SK-N-SH (cell line): ENCODE data around the gene TPSAB1. TPM values are rescaled to one million over a fixed set of nuclear protein-coding genes. Genes with fewer than 3 reads are reported as not detected.

Source experiments
- CTCF ChIA-PET: fragments of 300-600, 350-600 bp; formaldehyde crosslinking; extraction: SDS; loops from one replicate; lab custom pipeline; 2021; lab: Yijun Ruan, JAX
- POLR2A ChIA-PET: fragments of 350-600 bp; sonication (Branson Sonifier 250); formaldehyde crosslinking; extraction: SDS; loops from one replicate; lab custom pipeline; 2020; ENCODE audit warnings: antibody characterized with exemption, inconsistent platforms; lab: Yijun Ruan, JAX
- DNase-seq: peaks from one replicate; pipeline ENCODE4 v3.0.0; 2012
- H2AFZ ChIP-seq: fragments of 200-600 bp; sonication (generic); 2 replicates; pipeline ENCODE4 v1.8.1; 2016; ENCODE audit warnings: antibody characterized with exemption, mild to moderate bottlenecking, low read depth
- H3F3A ChIP-seq: fragments of 200-600 bp; sonication (generic); replicated peaks from 2 replicates; pipeline ENCODE3; 2016; ENCODE audit warnings: antibody characterized with exemption, mild to moderate bottlenecking; ENCODE audit not compliant: insufficient read depth
- H3K27ac ChIP-seq, 2 experiments: fragments of 200-500 bp in 1 of 2; fragments of 200-600 bp in 1 of 2; sonication (Bioruptor generic) in 1 of 2; sonication (generic), shearing (Covaris generic) in 1 of 2; 2 replicates each; pipeline versions ENCODE4 v1.5.1 to v1.6.1; 2014 to 2016; ENCODE audit warnings: low read depth in 2 of 2, inconsistent platforms in 1 of 2, low read length in 1 of 2, mild to moderate bottlenecking in 1 of 2, mixed read lengths in 1 of 2
- H3K27me3 ChIP-seq: fragments of 200-600 bp; sonication (generic), shearing (Covaris generic); 2 replicates; pipeline ENCODE4 v1.6.1; 2016; ENCODE audit warnings: mixed run types; ENCODE audit not compliant: insufficient read depth
- H3K36me3 ChIP-seq, 2 experiments: fragments of 200-500 bp in 1 of 2; fragments of 200-600 bp in 1 of 2; sonication (Bioruptor generic) in 1 of 2; sonication (generic) in 1 of 2; replicated peaks in 1 of 2; 2 replicates each; pipeline versions ENCODE3 to v1.5.1; 2014 to 2016; ENCODE audit warnings: low read length in 1 of 2, mild to moderate bottlenecking in 1 of 2; ENCODE audit not compliant: insufficient read depth in 2 of 2, control insufficient read depth in 1 of 2
- H3K4me1 ChIP-seq, 2 experiments: fragments of 200-500 bp in 1 of 2; fragments of 200-600 bp in 1 of 2; sonication (Bioruptor generic) in 1 of 2; sonication (generic), shearing (Covaris generic) in 1 of 2; 2 replicates each; pipeline versions ENCODE4 v1.5.1 to v1.6.1; 2014 to 2016; ENCODE audit warnings: low read depth in 1 of 2, low read length in 1 of 2, mixed run types in 1 of 2; ENCODE audit not compliant: insufficient read depth in 2 of 2, control insufficient read depth in 1 of 2
- H3K4me2 ChIP-seq: fragments of 200-600 bp; sonication (generic), shearing (Covaris generic); 2 replicates; pipeline ENCODE4 v1.6.1; 2017; ENCODE audit warnings: mixed run types
- H3K4me3 ChIP-seq, 2 experiments: fragments of 200-500 bp in 1 of 2; fragments of 200-600 bp in 1 of 2; sonication (Bioruptor generic) in 1 of 2; sonication (generic), shearing (Covaris generic) in 1 of 2; 2 replicates each; pipeline versions ENCODE4 v1.5.1 to v1.8.1; 2014 to 2016; ENCODE audit warnings: low read depth in 2 of 2, inconsistent platforms in 1 of 2, low read length in 1 of 2, mild to moderate bottlenecking in 1 of 2, mixed read lengths in 1 of 2, moderate library complexity in 1 of 2
- H3K79me2 ChIP-seq: fragments of 200-600 bp; sonication (generic); 2 replicates; pipeline ENCODE4 v1.8.1; 2017; ENCODE audit warnings: mild to moderate bottlenecking; ENCODE audit not compliant: insufficient read depth
- H3K9ac ChIP-seq: fragments of 200-600 bp; sonication (generic); 2 replicates; pipeline ENCODE4 v1.6.1; 2017; ENCODE audit warnings: mixed run types
- H3K9me2 ChIP-seq: fragments of 200-600 bp; sonication (generic); 2 replicates; pipeline ENCODE4 v1.6.1; 2017; ENCODE audit warnings: mixed run types
- H3K9me3 ChIP-seq: fragments of 200-600 bp; sonication (generic); 2 replicates; pipeline ENCODE4 v1.6.1; 2017; ENCODE audit warnings: mixed run types, mild to moderate bottlenecking, moderate library complexity
- H4K20me1 ChIP-seq: fragments of 200-600 bp; sonication (generic); 2 replicates; pipeline ENCODE4 v1.6.1; 2017; ENCODE audit warnings: mild to moderate bottlenecking, mixed run types; ENCODE audit not compliant: insufficient read depth
- CHD2 ChIP-seq: fragments of 150-350 bp; IDR thresholded peaks from 2 replicates; pipeline ENCODE4 v1.6.1; 2018; ENCODE audit warnings: low read length; ENCODE audit not compliant: partially characterized antibody
- CTCF ChIP-seq: fragments of 200-600 bp; sonication (generic); IDR thresholded peaks from 2 replicates; pipeline ENCODE4 v1.6.1; 2017; ENCODE audit warnings: antibody characterized with exemption, mild to moderate bottlenecking, moderate library complexity
- EP300 ChIP-seq, 2 experiments: IDR thresholded peaks; 2 replicates each; pipeline versions ENCODE4 v1.4.0 to v1.6.1; 2012; ENCODE audit warnings: borderline replicate concordance in 1 of 2, low read depth in 1 of 2, low read length in 1 of 2
- FOSL2 ChIP-seq: IDR thresholded peaks from 2 replicates; pipeline ENCODE4 v1.4.0; 2012; ENCODE audit warnings: low read depth, mild to moderate bottlenecking, moderate library complexity, borderline replicate concordance
- FOXM1 ChIP-seq: IDR thresholded peaks from 2 replicates; pipeline ENCODE4 v1.4.0; 2012; ENCODE audit warnings: low read depth, mild to moderate bottlenecking
- GABPA ChIP-seq: IDR thresholded peaks from 2 replicates; pipeline ENCODE4 v1.4.0; 2012; ENCODE audit warnings: low read depth, mild to moderate bottlenecking
- IRF3 ChIP-seq: fragments of 150-350 bp; IDR thresholded peaks from 2 replicates; pipeline ENCODE4 v1.6.1; 2016; ENCODE audit warnings: mild to moderate bottlenecking, low read depth, low read length
- MAX ChIP-seq: IDR thresholded peaks from 2 replicates; pipeline ENCODE4 v1.4.0; 2012; ENCODE audit warnings: low read depth
- NFIC ChIP-seq: IDR thresholded peaks from 2 replicates; pipeline ENCODE4 v1.4.0; 2012; ENCODE audit warnings: borderline replicate concordance
- PBX3 ChIP-seq: IDR thresholded peaks from 2 replicates; pipeline ENCODE4; 2012
- SMC3 ChIP-seq: IDR thresholded peaks from 2 replicates; pipeline ENCODE4 v1.6.1; 2012; ENCODE audit warnings: low read depth, low read length, improper control_type of control experiment
- WGBS: methylation state at CpG from one replicate; pipeline ENCODE4 v1.1.6; 2017; ENCODE audit warnings: low lambda C conversion rate; 5-methylcytosine and 5-hydroxymethylcytosine counted together
- polyA plus RNA-seq, 3 experiments: library from polyadenylated mRNA; depleted of rRNA; stranded (reverse); fragments of >200 nt; gene quantifications; 2 replicates each; pipeline ENCODE4 v1.2.3, GENCODE V29; 2012

The TPSAB1 gene
- polyA plus RNA-seq, 1 of the 3 experiments (the other 2 are of a cell fraction) = not detected

GRCh38 chr16:1283996-1284616 lies 43.6 kb downstream of the TPSAB1 start:
- H3K9me3 ChIP-seq = no peaks in the 10 kb centered on the region
- H2AFZ ChIP-seq = no peak overlapping the region
- H3F3A ChIP-seq = no peaks in the 10 kb centered on the region
- H3K27ac ChIP-seq = no peak overlapping the region
- ChIA-PET POLR2A (no interaction called here), CTCF (interaction anchor here (0.6 to 1.4 kb wide), 4 partner anchors 17 to 335 kb away, joined by 3 read pairs; no protein-coding TSS in a partner anchor)
- H3K36me3 ChIP-seq = no peaks in the 10 kb centered on the region
- no peak overlapping the region for H3K4me2 ChIP-seq
- no peak for DNase-seq
- H3K4me1 ChIP-seq = peaks cover 0 to 8% of the 10 kb centered on the region in 2 experiments; a peak in 1 of 4 replicates
- H3K4me3 ChIP-seq = no peak overlapping the region
- peaks cover 90% of the 10 kb centered on the region for H3K27me3 ChIP-seq
- no peaks in the 10 kb centered on the region for H4K20me1 ChIP-seq
- H3K79me2 ChIP-seq = no peaks in the 10 kb centered on the region
- no peaks in the 10 kb centered on the region for H3K9me2 ChIP-seq
- no peak overlapping the region for H3K9ac ChIP-seq
- no peak for TF ChIP-seq FOSL2
- TF ChIP-seq IRF3 = no peak
- no peak for TF ChIP-seq EP300 (IDR thresholded peaks at IDR 0.05; ENCODE audit: borderline replicate concordance in 1 of 2, low read depth in 1 of 2, low read length in 1 of 2)
- no peak for TF ChIP-seq CTCF
- no peak for TF ChIP-seq CHD2
- no peak for TF ChIP-seq MAX
- TF ChIP-seq PBX3 = no peak
- TF ChIP-seq GABPA = no peak
- TF ChIP-seq SMC3 = no peak
- TF ChIP-seq NFIC = no peak
- no peak for TF ChIP-seq FOXM1
- WGBS = 37% methylated on average over 9 of the region's 16 CpGs
